ENCODE results near the gene GPR83.

GRCh38 chr11:94447149-94447548 is 45.9 kb upstream of the GPR83 start:
- TF ChIP-seq POLR2AphosphoS5 (IDR thresholded peaks at IDR 0.05; ENCODE audit: low read length) (no peak), BCLAF1 (IDR thresholded peaks at IDR 0.05) (no peak), CTCF (IDR thresholded peaks at IDR 0.05 in 2 of 3, conservative IDR thresholded peaks at IDR 0.05 in 1 of 3; ENCODE audit: control insufficient read depth in 2 of 3, extremely low read depth in 1 of 3, insufficient read depth in 1 of 3, low read depth in 3 of 3, low read length in 3 of 3) (no peak), ZSCAN29 (IDR thresholded peaks at IDR 0.05) (no peak), STAT1 (conservative IDR thresholded peaks at IDR 0.05) (no peak), CUX1 (IDR thresholded peaks at IDR 0.05; ENCODE audit: insufficient replicate concordance, low read depth, low read length) (no peak), TAF1 (IDR thresholded peaks at IDR 0.05; ENCODE audit: borderline replicate concordance, low read depth, low read length) (no peak), ATF2 (IDR thresholded peaks at IDR 0.05; ENCODE audit: low read length) (no peak), GABPA (IDR thresholded peaks at IDR 0.05; ENCODE audit: low read depth) (no peak)
